ENCODE results near the gene QTRT2.

DNA sequence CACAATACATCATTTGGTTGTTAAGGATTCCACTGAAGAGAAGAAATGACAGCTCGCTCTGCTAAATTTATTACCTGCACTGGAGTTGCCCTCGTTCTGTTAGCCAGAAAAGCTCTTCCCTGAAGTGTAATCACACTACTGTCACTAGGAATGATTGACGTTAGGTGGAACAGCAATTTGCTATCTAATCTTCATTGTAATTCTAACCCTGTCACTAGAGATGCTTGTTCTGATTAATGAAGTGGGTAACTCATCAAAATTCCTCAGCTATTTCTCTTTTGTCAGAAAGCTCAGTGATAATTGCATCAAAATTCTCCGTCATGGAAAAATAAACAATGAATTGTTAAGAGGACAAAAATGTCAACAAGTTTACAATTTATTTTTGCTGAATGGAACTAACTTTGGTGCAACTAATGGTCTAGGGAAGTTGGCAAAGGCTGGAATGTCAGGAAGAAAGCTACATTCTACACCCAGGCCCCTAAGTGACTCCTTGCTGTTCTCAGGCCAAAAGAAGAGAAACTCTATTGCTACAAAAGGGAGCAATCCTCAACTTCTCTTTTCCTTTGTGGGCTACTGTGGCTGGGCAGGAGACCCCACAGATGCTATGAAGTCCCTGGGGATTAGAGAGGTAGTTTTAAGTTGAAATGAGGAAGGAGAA is 34.3 kb upstream of the QTRT2 start:
- TF ChIP-seq, protein P1, sequence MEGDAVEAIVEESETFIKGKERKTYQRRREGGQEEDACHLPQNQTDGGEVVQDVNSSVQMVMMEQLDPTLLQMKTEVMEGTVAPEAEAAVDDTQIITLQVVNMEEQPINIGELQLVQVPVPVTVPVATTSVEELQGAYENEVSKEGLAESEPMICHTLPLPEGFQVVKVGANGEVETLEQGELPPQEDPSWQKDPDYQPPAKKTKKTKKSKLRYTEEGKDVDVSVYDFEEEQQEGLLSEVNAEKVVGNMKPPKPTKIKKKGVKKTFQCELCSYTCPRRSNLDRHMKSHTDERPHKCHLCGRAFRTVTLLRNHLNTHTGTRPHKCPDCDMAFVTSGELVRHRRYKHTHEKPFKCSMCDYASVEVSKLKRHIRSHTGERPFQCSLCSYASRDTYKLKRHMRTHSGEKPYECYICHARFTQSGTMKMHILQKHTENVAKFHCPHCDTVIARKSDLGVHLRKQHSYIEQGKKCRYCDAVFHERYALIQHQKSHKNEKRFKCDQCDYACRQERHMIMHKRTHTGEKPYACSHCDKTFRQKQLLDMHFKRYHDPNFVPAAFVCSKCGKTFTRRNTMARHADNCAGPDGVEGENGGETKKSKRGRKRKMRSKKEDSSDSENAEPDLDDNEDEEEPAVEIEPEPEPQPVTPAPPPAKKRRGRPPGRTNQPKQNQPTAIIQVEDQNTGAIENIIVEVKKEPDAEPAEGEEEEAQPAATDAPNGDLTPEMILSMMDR (conservative IDR thresholded peaks at IDR 0.05 in 1 of 2, IDR thresholded peaks at IDR 0.05 in 1 of 2; ENCODE audit: extremely low read depth in 1 of 2, insufficient read depth in 1 of 2, low read depth in 1 of 2, low read length in 2 of 2), result no peak
- TF ChIP-seq EZH2 (IDR thresholded peaks at IDR 0.05; ENCODE audit: borderline replicate concordance, low read length), result no peak

Data from mammary epithelial cell (primary cell).